HG03108 (cell line): ENCODE measurements around the gene KCNK10.
A peak's percentile ranks its signal among the peaks of the same experiment; 100 is the strongest.

Experiments
- ATAC-seq: cut with Tn5 transposase; IDR thresholded peaks from one replicate; pipeline ENCODE4 v1.9.1; 2021; ENCODE audit warnings: moderate library complexity; ENCODE audit not compliant: unreplicated experiment

Gene KCNK10

GRCh38 chr14:88323086-88323522 lies at the start of gene KCNK10:
Gene KCNK10, minus strand, starts transcription at chr14:88323269. Its CDS starts 471 bp downstream, at chr14:88322798.
- peak; percentile 12 for ATAC-seq

- ATAC-seq: no peak
Observed at GRCh38 chr14:88369496-88369895, 46.4 kb upstream of the KCNK10 start.

GRCh38 chr14:88364710-88365413 lies 41.8 kb upstream of the KCNK10 start:
- ATAC-seq: no peak

GRCh38 chr14:88363644-88364043 lies 40.6 kb upstream of the KCNK10 start:
- no peak for ATAC-seq

- no peak for ATAC-seq
Observed at GRCh38 chr14:88359500-88359899, 36.4 kb upstream of the KCNK10 start.

- ATAC-seq: no peak
Observed at GRCh38 chr14:88354358-88354757, 31.3 kb upstream of the KCNK10 start.

GRCh38 chr14:88352698-88353097 lies 29.6 kb upstream of the KCNK10 start:
- ATAC-seq: no peak

GRCh38 chr14:88351966-88352691 lies 29.1 kb upstream of the KCNK10 start:
- no peak for ATAC-seq

GRCh38 chr14:88348546-88348945 lies 25.5 kb upstream of the KCNK10 start:
- no peak for ATAC-seq

- ATAC-seq: no peak
Observed at GRCh38 chr14:88346048-88346639, 23.1 kb upstream of the KCNK10 start.

- no peak for ATAC-seq
Observed at GRCh38 chr14:88342980-88343379, 19.9 kb upstream of the KCNK10 start.

- ATAC-seq: no peak
Observed at GRCh38 chr14:88340357-88340756, 17.3 kb upstream of the KCNK10 start.

- ATAC-seq: no peak
Observed at GRCh38 chr14:88333036-88333435, 10.0 kb upstream of the KCNK10 start.

- ATAC-seq: no peak
Observed at GRCh38 chr14:88327497-88327896, 4.4 kb upstream of the KCNK10 start.

GRCh38 chr14:88326352-88327103 lies 3.5 kb upstream of the KCNK10 start:
- ATAC-seq: no peak

- ATAC-seq: no peak
Observed at GRCh38 chr14:88325883-88326282, 2.8 kb upstream of the KCNK10 start.

GRCh38 chr14:88324930-88325329 lies 1.9 kb upstream of the KCNK10 start:
- no peak for ATAC-seq

GRCh38 chr14:88324491-88324890 lies 1.4 kb upstream of the KCNK10 start:
- no peak for ATAC-seq

GRCh38 chr14:88323523-88324199 lies 592 bp upstream of the KCNK10 start:
- ATAC-seq: peak; percentile 92

- no peak for ATAC-seq
Observed at GRCh38 chr14:88322504-88323085, 474 bp downstream of the KCNK10 start.
